Renal cortex interstitium (tissue), 11 donors: Measurements from ENCODE around the gene SSH2. TPM values are rescaled to one million over a fixed set of nuclear protein-coding genes. Genes with fewer than 3 reads are reported as not detected.

Experiments
- DNase-seq, 11 donors: peaks; one replicate each; pipeline ENCODE4 v3.0.0-alpha.2; 2013; ENCODE audit warnings: low read depth in 9 of 11, low spot score in 4 of 11; ENCODE audit errors: extremely low read depth in 1 of 11
- polyA plus RNA-seq, 3 donors: library from polyadenylated mRNA; unstranded; fragments of 120-200 nt; gene quantifications; one replicate each; pipeline ENCODE4 v1.2.1, GENCODE V29; 2013; ENCODE audit not compliant: insufficient read length in 3 of 3

Gene SSH2
- polyA plus RNA-seq, 3 donors: 16.1 to 19.7 (median 16.5) TPM

GRCh38 chr17:29590411-29591145 is 339.4 kb downstream of the SSH2 start:
- no peak for DNase-seq

- DNase-seq: peak in 4 of 11 donors; percentile 80 to 88 (median 85)
Measured at GRCh38 chr17:29589524-29590410, 340.3 kb downstream of the SSH2 start, which contains the start of gene GIT1. TSS of gene GIT1 (minus strand) at chr17:29589648. CDS start at chr17:29589378, 270 bp downstream.

DNA sequence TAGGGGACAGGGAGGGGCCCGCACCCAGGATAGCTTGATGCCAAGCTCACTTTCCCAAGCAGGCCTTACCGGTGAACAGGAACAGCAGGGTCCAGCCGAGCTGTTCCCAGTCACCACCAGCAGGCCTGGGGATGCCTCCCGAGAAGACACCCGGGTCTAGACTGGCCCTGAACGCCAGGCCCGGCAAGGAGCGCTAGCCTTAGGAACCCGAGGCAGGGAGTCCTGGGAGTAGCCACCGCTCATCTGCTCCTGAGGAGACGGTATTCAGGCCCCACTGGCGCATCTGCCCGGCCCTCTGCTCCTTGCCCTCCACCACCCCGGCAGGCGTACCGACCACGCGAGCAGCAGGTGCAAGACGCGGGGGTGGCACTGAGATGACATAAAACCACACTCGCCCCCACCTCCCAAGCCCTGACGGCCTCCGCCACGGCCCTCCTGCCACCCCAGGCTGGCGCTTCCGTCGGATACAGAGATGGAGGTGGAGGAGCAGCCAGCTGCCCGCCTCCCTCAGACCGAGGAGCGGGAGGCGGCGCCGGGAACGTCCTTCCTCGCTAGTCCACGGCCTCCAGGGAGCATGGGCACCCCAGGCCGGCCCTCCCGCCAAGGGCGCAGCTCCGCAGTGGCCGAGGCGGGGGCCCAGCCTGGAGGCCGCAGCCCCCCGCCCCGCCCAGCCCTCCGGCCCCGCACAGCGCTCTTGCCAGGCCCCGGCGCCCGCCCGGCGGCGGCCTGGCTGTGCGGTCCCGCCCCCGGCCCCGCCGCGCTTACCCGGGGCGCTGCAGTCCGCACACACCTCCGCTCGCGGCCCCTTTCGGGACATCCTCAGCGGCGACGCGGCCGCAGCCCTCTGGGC is 341.2 kb downstream of the SSH2 start:
- no peak for DNase-seq

GRCh38 chr17:29588017-29588561 is 341.9 kb downstream of the SSH2 start:
- DNase-seq: no peak

GRCh38 chr17:29587591-29587990 is 342.4 kb downstream of the SSH2 start:
- DNase-seq: no peak

GRCh38 chr17:29586676-29587469 is 343.2 kb downstream of the SSH2 start:
- DNase-seq: no peak

DNA sequence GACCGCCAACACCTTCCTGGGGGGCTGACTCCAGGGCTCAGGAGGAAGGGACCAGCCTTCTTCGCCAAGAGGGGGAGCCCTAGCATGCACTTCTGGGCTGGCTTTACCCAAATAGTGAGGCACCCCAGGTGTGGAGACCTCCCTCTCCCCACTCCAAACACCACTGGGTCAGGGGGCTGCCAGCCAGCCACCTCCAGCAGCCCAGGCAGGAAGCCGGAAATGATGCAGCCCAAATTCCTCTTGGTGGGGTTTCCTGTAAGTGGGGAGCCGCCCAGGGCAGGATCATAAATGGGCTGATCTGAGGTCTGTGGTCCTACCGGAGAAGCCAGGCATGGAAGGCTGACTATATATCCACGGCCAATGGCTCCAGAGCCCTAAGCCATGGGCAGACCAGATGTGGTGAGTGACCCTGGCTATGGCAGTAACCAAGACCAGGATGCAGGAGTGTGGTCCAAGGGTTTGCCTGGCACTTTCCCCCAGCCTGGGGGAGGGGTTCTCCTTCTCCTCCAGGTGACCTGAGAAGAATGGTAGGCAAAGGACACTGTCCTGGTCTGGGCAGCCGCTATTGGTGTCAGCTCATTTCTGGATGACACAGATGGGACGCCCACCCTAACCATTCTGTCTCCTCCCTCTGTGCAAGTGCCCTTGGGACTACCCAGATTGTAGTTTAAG is 344.8 kb downstream of the SSH2 start:
- no peak for DNase-seq

DNA sequence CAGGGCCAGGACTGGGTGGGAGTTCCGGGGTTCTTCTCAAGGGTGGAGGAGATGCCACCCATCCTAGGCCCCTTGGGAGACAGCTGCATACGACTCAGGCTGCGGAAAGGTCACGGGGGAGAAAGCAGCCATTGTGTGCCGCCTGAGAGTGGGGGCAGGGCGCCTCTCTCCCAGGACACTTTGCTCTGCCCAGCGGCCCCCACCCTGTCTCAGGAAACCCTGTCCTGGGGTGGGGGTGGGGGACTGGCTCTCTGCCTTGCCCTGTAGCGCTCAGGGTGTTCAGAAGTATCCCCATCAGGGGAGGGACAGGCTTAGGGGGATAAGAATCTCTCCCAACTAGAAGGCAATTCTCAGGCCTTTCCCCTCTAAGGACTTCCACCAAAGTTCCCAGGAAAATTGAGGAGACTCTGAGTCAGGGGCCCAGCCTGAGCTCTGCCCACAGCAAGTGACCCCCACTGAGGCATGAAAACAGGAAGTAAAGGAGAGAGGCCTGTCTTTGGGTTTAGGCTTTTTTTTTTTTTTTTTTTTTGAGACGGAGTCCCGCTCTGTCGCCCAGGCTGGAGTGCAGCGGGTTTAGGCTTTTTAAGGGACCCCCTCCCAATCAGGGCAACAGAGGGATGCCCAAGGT is 345.5 kb downstream of the SSH2 start:
- DNase-seq: no peak

- no peak for DNase-seq
Measured at GRCh38 chr17:29583324-29584248, 346.4 kb downstream of the SSH2 start.

DNA sequence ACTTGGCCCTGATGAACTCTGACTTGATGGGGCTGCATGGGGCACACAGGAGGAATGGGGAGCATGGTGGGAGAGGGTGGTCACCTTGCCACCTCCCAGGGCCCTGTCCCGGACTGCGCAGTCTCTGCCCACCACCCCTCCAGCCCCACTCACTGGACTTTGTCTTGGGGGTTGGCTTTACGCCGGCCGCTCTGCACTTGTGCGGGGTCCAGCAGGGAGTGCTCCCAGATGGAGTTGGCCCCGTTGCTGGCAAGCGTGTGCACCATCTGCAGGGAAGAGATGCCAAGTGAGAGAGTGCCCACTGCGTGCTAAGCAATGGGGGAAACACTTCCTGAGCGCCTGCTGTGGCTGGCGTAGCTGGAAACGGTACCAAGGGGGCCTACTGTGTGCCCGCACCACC is 347.3 kb downstream of the SSH2 start:
- no peak for DNase-seq

- DNase-seq: no peak
Measured at GRCh38 chr17:29582254-29582765, 347.7 kb downstream of the SSH2 start.

GRCh38 chr17:29581583-29582253 is 348.3 kb downstream of the SSH2 start:
- DNase-seq: no peak

DNA sequence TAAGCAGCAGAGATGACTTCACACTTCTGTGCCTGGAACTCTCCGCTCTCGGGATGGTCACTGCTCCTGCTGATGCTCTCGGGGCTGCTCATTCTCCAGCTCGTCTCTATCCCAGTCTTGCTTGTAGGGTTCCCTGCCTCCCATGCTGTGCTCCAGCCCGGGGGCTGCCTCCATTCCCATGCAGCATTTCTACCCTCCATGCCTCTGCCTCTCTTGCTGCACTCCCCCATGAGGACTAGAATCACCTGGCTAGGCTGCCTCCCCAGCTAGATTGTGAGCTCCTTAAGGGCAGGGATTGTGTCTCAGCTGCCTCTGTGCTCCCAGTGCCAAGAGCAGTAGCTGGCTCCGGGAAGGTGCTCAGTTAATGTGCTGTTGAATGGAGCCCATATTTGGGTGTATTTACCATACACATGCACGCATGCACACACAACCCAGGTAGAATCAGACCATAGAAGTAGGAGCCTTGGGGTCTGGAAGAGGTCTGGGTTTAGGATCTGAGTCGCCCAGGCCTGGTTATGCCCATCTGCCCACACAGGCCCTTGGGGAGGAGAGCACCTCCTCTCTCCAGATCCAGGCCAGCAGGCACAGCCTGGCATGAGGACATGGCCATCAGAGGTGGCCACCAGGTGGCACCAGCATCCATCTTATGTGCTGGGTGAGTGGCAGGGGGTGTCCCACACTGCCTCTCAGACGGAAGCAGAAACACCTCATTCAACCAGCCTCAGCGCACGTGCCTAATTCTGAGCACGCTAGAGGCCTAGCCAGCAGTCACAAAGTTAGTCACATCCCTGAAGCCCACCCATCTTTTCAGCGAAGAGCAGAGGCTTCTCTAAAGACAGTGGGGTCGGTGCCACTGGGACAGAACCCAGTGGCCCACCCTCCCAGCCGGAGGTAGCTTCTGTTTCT is 349.9 kb downstream of the SSH2 start:
- no peak for DNase-seq

DNA sequence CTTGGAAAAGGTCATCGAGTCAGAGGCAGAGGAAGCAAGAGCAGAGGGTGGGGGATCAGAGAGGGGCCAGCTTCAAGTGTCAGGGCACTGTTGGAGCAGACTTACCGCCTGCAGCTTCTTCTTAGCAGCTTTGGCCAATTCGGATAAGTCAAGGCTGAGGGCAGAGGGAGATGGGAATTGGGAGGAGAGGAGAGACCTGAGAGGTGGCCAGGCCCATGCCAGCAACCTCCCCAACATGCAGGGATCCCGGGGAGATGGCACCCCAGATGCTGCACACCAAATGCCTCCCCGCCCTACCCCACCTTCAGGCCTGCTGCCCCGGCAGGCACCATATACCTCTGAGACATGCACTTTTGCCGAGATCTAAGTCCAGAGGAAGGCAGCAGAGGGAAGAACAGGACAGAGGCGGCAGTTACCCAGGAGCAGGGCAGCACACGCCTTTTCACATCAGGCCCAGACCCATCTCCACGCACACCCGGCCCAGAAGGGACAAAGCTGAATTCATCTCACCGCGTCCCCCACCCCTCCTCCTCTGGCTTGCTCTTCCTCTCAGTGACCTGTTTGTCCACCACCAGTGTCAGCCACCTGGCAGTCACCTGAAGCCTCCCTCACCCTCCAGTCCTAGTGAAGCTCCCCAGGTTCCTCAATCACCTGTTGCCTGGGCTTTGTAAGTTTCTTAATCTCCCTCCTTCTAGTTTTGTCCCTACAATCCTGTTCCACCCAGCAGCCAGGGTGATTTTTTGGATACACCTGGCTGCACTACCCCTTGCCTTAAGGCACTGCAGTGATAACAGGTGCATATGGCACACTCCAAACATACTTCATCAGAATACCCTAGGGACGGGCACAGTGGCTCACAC is 351.2 kb downstream of the SSH2 start:
- no peak for DNase-seq
